K562 (cell line): ENCODE data around the gene RBBP4. TPM values are rescaled to one million over a fixed set of nuclear protein-coding genes. Genes with fewer than 3 reads are reported as not detected.

Source experiments
- ARHGAP35 ChIP-seq: fragments of 450-650 bp; IDR thresholded peaks from 2 replicates; pipeline ENCODE4 v1.6.1; 2018; ENCODE audit not compliant: partially characterized antibody
- BRCA1 ChIP-seq, 2 experiments: fragments of 450-650 bp in 1 of 2; sonication (generic) in 1 of 2; formaldehyde crosslinking in 1 of 2; IDR thresholded peaks; 2 replicates each; pipeline versions ENCODE4 v1.5.0 to v1.6.1; 2017 to 2020; ENCODE audit warnings: mild to moderate bottlenecking in 1 of 2, missing genetic modification reagents in 1 of 2
- DNMT1 ChIP-seq: fragments of 450-650 bp; IDR thresholded peaks from 2 replicates; pipeline ENCODE4 v1.6.1; 2016; ENCODE audit warnings: antibody characterized with exemption, mild to moderate bottlenecking
- GATA2 ChIP-seq: sonication (generic); formaldehyde crosslinking; IDR thresholded peaks from 2 replicates; pipeline ENCODE4 v1.4.0; 2020; ENCODE audit warnings: mild to moderate bottlenecking, missing genetic modification reagents
- TRIM25 ChIP-seq: fragments of 450-650 bp; IDR thresholded peaks from 2 replicates; pipeline ENCODE4 v1.7.0; 2016; ENCODE audit warnings: borderline replicate concordance
- ZNF707 ChIP-seq: fragments of 250-450 bp; sonication (Bioruptor Pico); conservative IDR thresholded peaks from 2 replicates; pipeline ENCODE4 v1.8.0; 2022; ENCODE audit warnings: inconsistent platforms, mild to moderate bottlenecking, moderate library complexity
- polyA plus RNA-seq, 8 experiments: library from polyadenylated mRNA; depleted of rRNA in 4 of 8; stranded (reverse) in 5 of 8; unstranded in 3 of 8; fragments of >200 nt; fragmentation: Nextera tagmentation in 2 of 8; fragmentation: Illumina TruSeq in 1 of 8; extraction: Ambion mirVana in 2 of 8; extraction: Trizol in 1 of 8; gene quantifications; 2 replicates each; pipeline versions ENCODE4 v1.2.1 to v1.2.3, GENCODE V29; 2011 to 2014; ENCODE audit warnings: inconsistent platforms in 1 of 8, missing spikeins in 1 of 8
- total RNA-seq, 7 experiments: library from RNA; depleted of rRNA in 6 of 7; stranded (reverse); fragments of >200 nt in 6 of 7; fragmentation: Illumina TruSeq in 2 of 7; extraction: Trizol in 2 of 7; gene quantifications; 2 replicates each; pipeline versions ENCODE4 v1.2.1 to v1.2.3, GENCODE V29; 2011 to 2021; ENCODE audit warnings: low replicate concordance in 1 of 7
- TF ChIP-seq, protein P1 (sequence below): fragments of 450-650 bp; IDR thresholded peaks from 2 replicates; pipeline ENCODE4 v1.6.1; 2017; ENCODE audit warnings: antibody characterized with exemption
- TF ChIP-seq, protein P2 (sequence below): fragments of 450-650 bp; IDR thresholded peaks from 2 replicates; pipeline ENCODE4 v1.6.1; 2017; ENCODE audit warnings: mild to moderate bottlenecking, moderate library complexity
- TF ChIP-seq, protein P3 (sequence below), 2 experiments: fragments of 450-650 bp; IDR thresholded peaks; 2 replicates each; pipeline ENCODE4 v1.6.1; 2016
- TF ChIP-seq, protein P4 (sequence below): sonication (generic); IDR thresholded peaks from 2 replicates; pipeline ENCODE4 v1.6.1; 2016

Gene RBBP4
- total and polyA plus RNA-seq, 9 of the 15 experiments (the other 6 are each of a cell fraction or from before 2014, with no cell fraction given) = 185 to 409 (median 259) TPM

GRCh38 chr1:32725615-32725982 is 74.6 kb downstream of the RBBP4 start (continued):
- TF ChIP-seq, protein P1, sequence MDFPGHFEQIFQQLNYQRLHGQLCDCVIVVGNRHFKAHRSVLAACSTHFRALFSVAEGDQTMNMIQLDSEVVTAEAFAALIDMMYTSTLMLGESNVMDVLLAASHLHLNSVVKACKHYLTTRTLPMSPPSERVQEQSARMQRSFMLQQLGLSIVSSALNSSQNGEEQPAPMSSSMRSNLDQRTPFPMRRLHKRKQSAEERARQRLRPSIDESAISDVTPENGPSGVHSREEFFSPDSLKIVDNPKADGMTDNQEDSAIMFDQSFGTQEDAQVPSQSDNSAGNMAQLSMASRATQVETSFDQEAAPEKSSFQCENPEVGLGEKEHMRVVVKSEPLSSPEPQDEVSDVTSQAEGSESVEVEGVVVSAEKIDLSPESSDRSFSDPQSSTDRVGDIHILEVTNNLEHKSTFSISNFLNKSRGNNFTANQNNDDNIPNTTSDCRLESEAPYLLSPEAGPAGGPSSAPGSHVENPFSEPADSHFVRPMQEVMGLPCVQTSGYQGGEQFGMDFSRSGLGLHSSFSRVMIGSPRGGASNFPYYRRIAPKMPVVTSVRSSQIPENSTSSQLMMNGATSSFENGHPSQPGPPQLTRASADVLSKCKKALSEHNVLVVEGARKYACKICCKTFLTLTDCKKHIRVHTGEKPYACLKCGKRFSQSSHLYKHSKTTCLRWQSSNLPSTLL = peak; percentile 52; the same call in 1 of the 2 replicates
- TF ChIP-seq ZNF707 (CRISPR knock-in tag) = no peak
- peak; percentile 93 for TF ChIP-seq TRIM25
- TF ChIP-seq BRCA1 (IDR thresholded peaks at IDR 0.05) = no peak
- TF ChIP-seq BRCA1 (CRISPR knock-in tag; IDR thresholded peaks at IDR 0.05) = no peak
- TF ChIP-seq, protein P2, sequence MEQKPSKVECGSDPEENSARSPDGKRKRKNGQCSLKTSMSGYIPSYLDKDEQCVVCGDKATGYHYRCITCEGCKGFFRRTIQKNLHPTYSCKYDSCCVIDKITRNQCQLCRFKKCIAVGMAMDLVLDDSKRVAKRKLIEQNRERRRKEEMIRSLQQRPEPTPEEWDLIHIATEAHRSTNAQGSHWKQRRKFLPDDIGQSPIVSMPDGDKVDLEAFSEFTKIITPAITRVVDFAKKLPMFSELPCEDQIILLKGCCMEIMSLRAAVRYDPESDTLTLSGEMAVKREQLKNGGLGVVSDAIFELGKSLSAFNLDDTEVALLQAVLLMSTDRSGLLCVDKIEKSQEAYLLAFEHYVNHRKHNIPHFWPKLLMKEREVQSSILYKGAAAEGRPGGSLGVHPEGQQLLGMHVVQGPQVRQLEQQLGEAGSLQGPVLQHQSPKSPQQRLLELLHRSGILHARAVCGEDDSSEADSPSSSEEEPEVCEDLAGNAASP = no peak
- 0 out of 2 replicates have a peak, but pooled peaks have one; percentile 10 for TF ChIP-seq DNMT1
- TF ChIP-seq, protein P3, sequence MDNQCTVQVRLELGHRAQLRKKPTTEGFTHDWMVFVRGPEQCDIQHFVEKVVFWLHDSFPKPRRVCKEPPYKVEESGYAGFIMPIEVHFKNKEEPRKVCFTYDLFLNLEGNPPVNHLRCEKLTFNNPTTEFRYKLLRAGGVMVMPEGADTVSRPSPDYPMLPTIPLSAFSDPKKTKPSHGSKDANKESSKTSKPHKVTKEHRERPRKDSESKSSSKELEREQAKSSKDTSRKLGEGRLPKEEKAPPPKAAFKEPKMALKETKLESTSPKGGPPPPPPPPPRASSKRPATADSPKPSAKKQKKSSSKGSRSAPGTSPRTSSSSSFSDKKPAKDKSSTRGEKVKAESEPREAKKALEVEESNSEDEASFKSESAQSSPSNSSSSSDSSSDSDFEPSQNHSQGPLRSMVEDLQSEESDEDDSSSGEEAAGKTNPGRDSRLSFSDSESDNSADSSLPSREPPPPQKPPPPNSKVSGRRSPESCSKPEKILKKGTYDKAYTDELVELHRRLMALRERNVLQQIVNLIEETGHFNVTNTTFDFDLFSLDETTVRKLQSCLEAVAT (IDR thresholded peaks at IDR 0.05) = 0 out of 4 replicates have a peak, but pooled peaks of 1 of the 2 experiments have one; percentile 66
- TF ChIP-seq, protein P4, sequence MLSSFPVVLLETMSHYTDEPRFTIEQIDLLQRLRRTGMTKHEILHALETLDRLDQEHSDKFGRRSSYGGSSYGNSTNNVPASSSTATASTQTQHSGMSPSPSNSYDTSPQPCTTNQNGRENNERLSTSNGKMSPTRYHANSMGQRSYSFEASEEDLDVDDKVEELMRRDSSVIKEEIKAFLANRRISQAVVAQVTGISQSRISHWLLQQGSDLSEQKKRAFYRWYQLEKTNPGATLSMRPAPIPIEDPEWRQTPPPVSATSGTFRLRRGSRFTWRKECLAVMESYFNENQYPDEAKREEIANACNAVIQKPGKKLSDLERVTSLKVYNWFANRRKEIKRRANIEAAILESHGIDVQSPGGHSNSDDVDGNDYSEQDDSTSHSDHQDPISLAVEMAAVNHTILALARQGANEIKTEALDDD = 0 out of 2 replicates have a peak, but pooled peaks have one; percentile 11
- peak; percentile 66 for TF ChIP-seq ARHGAP35
- TF ChIP-seq GATA2 = no peak
